HG03378 (cell line): ENCODE results near the gene NRG2.

Experiments used
- ATAC-seq: cut with Tn5 transposase; IDR thresholded peaks from one replicate; pipeline ENCODE4 v1.9.1; 2021; ENCODE audit warnings: mild to moderate bottlenecking, moderate library complexity; ENCODE audit not compliant: unreplicated experiment

Gene NRG2

DNA sequence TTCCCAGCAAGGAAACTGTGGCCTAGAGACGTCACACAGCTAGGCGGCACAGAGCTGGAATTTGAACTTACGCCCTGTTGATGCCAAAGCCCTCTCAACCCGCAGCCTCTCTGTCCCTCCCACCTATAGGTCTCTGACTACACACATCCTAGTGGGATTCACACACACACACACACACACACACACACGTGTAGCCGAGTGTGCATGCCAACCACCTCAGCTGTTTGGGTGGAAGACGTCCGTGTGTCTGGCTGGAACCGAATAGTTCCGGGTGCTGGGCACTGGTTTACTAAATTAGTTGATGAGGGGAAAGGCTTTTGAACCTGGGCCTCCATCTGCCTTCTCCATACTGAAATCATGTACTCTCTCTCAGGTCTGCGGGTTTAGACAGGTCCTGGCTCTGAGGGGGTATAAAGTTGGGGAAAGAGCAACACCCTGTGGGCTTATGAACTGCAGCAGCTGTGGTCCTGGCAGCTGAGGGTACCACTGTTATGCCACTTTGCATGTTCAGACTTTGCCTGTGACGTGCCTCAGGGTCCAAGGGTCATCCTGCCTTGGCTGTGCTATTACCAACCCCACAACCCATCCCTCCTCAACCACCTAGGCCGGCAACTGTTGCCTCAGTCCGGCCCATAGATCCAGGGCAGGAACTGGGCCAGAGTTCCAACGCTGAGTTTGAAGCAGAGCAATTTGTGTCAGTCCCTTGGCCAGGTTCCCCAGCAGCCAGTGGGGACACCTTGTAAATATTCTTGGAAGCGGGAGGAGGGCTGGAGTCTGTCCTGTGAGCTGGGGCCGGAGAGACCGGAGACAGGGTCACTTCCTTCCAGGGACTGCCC lies 197.0 kb downstream of the NRG2 start:
- ATAC-seq: no peak

- ATAC-seq: peak; percentile 68
Observed at GRCh38 chr5:139844472-139845145, 198.5 kb downstream of the NRG2 start.

DNA sequence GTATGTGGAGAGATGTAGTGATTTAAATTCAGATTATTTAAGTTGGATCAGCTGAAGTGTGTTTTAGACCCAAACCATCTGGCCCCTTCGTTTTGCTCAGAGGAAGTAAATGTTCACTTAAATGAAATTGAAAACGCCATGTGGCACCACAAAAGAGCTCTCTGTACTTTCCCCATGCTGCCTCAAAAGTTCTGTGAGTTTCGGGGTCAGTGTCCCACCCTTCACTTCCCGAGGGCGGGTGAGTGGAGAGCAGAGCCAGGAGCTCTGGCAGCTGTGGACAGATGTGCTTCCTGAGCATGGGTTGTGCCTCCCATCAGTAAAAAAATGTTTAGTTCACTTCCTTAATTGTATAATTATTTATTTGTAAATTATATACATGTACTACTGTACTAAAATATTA lies 199.1 kb downstream of the NRG2 start:
- no peak for ATAC-seq

DNA sequence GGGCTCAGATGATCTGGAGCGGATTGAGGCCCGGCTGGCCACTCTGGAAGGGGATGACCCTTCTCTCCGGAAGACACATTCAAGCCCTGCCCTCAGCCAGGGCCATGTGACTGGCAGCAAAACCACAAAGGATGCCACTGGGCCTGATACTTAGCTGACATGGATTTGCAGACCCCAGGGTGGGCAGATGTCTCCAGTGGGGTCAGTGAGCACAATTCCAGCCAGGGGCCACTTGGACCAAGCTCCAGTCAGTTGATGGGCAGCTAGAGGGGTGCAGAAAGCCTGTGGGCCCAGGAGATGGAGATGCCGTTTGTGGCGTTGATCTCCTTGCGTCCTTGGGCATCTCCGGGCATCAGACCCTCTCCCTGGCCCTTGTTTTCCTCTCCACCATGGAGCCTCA lies 200.8 kb downstream of the NRG2 start:
- ATAC-seq: no peak

- no peak for ATAC-seq
Observed at GRCh38 chr5:139841549-139841948, 201.6 kb downstream of the NRG2 start.

- ATAC-seq: no peak
Observed at GRCh38 chr5:139839918-139840317, 203.2 kb downstream of the NRG2 start.

DNA sequence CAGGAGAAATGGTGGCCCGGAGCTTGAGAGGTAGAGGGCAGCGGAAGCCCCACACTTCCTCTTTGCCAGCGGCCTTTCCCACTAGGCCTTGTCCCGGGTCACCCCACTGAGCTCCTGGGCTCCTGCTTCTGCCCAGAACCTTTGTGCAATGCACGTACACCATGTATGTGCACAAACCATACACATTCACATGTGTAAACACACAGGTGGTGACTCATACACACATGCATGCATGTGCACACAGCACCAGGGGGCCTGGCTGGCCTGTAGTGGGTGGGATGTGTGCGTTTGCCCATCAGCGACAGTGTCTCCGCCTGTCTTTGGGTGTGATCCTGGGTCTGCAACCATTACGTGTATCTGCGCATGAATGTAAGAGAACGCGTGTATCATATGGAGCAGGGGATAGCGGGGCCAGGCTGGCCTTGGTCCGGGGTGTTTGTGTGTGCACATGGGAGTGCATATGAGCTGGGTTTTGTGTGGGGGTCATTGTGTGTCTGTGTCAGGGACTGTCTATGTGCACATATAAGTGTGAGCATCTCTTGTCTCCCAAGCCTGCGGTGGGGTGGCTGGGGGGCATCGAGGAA lies 203.8 kb downstream of the NRG2 start:
- ATAC-seq: no peak

- ATAC-seq: no peak
Observed at GRCh38 chr5:139838381-139839197, 204.5 kb downstream of the NRG2 start.

DNA sequence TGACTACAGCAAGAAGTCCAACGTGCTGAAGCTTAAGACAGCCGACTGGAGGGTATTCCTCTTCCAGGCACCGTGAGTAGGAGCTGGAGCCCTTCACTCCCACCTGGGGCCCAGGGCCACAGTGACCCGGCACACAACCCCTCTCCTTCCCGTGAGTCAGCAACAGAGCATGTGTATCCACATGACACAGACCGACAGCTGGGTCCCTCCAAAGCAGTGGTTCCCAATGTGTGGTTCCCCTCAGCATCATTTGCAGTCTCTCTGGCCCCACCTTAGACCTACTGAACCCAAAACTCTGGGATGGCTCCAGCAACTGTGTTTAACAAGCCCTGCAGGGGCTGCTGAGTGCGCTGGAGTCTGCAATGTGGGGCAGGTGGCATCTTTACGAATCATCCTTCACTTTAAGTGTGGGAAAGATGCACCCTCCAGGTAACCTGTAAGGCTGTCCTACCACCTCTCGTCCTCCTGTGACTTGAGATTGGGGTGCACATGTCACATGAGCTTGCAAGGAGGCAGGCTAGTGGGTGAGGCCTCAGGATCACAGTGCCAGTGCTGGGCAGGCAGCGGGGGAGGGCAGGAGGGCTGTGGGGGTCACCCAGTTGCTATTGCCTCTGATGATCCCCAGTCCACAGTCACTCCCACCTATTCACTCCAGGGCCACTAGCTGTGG lies 205.3 kb downstream of the NRG2 start:
- no peak for ATAC-seq

GRCh38 chr5:139836469-139837208 lies 206.5 kb downstream of the NRG2 start:
- ATAC-seq: no peak

- ATAC-seq: no peak
Observed at GRCh38 chr5:139835656-139836055, 207.4 kb downstream of the NRG2 start.

- ATAC-seq: no peak
Observed at GRCh38 chr5:139833525-139833924, 209.6 kb downstream of the NRG2 start.

GRCh38 chr5:139831624-139832023 lies 211.5 kb downstream of the NRG2 start:
- no peak for ATAC-seq

GRCh38 chr5:139829471-139829870 lies 213.6 kb downstream of the NRG2 start:
- ATAC-seq: no peak

GRCh38 chr5:139828207-139828895 lies 214.7 kb downstream of the NRG2 start:
- ATAC-seq: no peak

DNA sequence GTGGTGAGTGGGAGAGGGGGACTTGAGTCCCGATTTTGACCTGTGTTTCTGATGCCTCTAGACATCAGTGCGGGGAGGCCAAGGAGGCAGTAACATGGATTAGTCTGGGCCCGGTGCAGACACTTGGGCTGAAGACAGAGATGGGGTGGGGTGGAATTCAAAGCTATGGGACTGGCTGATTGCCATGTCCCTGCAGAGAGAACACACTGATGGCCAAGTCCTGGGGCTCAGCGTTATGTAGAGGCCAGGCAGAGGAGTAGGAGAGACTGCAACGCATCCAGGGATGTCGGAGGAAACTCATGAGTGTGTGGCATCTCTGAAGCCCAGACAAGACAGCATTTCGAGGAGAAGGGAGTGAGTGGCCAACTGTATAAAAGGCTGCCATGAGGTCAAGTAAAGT lies 217.4 kb downstream of the NRG2 start:
- no peak for ATAC-seq

- no peak for ATAC-seq
Observed at GRCh38 chr5:139823757-139824355, 219.2 kb downstream of the NRG2 start.

DNA sequence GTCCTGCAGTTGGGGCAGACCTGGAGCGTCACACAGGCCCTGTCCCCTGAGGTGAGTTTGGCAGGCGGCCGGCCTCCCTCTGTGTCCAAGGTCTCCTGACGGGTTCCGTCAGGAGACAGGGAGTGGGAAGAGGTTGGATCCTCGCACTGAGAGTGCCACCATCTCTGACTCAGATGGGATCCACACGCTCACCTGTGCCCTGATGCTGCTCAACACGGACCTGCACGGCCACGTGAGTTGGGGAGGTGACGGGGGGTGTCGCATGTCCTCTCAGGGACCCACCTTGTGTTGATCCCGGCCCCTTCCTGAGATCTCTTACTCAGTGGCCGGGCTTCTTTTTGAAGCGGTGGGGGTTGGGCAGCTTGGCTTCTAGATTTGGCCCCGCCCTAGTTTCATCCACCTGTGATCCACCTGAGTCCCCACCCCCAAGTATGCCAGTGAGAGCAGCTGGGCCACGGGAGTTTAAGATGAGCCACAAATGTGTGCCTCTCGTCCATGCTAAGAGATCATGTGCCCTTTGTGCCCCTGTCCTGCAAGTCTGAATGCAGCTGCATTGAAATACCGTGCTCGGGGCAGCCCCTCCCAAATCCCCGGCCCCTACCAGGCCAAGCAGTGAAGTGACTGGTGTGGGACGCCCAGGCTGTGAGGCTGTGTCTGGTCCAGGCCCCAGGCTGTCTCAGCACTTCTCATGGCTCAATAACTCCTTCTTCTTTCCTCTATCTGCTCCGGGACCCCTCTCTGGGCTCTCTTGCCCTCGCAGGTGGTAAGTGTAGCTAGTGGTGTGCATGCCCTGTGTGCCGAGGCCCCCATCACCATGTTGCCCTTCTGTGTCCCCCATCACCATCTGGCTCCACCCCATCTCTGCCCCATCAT lies 220.3 kb downstream of the NRG2 start:
- ATAC-seq: no peak
